Measurements from ENCODE around the gene CDH23.

CDH23 gene

DNA sequence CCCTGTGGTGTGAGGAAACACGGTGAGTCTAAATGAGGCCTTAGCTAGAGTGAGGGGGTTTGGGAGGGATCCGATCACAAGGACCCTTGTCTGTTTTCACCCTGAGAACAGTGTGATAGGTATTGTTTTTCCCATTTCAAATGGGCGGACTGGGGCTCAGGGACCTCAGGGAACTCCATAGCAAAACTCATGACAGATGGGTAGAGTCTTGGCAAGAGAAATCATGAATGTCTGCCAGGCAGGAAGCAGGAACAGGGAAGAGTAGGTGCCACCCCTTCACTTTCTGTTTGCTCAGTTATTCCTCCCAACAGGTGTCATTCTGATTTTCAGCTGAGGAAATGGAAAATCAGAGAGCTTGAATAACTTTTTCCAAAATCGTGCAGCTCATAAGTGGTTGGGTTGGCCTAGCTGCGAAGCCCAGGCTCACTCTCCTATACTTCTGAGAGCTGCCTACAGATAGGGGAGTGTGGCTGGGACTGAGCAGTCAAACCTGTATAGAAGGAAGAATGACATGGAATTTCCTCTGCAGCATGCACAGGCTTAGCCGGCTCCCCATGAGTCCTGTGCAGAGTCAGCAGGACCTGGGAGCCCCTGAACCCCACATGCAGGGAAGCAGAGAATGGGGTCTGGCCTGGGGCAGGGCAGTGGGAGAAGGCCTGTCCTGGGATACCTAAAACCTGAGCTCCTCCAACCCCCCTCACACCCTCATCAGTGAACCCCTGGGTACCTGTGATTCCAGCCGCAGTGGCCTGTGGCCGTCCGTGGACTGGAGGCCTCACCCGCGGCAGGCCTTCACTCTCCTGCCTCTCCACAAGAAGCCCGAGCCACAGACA is 340.5 kb downstream of the CDH23 start:
- no peak overlapping the region for H3K4me3 ChIP-seq (ENCODE audit: low read length)
- DNase-seq (ENCODE audit: low read depth) = peak; percentile 45
- TF ChIP-seq, protein P1, sequence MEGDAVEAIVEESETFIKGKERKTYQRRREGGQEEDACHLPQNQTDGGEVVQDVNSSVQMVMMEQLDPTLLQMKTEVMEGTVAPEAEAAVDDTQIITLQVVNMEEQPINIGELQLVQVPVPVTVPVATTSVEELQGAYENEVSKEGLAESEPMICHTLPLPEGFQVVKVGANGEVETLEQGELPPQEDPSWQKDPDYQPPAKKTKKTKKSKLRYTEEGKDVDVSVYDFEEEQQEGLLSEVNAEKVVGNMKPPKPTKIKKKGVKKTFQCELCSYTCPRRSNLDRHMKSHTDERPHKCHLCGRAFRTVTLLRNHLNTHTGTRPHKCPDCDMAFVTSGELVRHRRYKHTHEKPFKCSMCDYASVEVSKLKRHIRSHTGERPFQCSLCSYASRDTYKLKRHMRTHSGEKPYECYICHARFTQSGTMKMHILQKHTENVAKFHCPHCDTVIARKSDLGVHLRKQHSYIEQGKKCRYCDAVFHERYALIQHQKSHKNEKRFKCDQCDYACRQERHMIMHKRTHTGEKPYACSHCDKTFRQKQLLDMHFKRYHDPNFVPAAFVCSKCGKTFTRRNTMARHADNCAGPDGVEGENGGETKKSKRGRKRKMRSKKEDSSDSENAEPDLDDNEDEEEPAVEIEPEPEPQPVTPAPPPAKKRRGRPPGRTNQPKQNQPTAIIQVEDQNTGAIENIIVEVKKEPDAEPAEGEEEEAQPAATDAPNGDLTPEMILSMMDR (IDR thresholded peaks at IDR 0.05; ENCODE audit: insufficient read depth, low read depth, low read length, missing control alignments) = no peak

GRCh38 chr10:71737834-71738197 is 341.1 kb downstream of the CDH23 start:
- DNase-seq (ENCODE audit: low read depth) = no peak
- TF ChIP-seq, protein P1 (IDR thresholded peaks at IDR 0.05; ENCODE audit: insufficient read depth, low read depth, low read length, missing control alignments) = no peak
- H3K4me3 ChIP-seq (ENCODE audit: low read length) = no peak overlapping the region

DNA sequence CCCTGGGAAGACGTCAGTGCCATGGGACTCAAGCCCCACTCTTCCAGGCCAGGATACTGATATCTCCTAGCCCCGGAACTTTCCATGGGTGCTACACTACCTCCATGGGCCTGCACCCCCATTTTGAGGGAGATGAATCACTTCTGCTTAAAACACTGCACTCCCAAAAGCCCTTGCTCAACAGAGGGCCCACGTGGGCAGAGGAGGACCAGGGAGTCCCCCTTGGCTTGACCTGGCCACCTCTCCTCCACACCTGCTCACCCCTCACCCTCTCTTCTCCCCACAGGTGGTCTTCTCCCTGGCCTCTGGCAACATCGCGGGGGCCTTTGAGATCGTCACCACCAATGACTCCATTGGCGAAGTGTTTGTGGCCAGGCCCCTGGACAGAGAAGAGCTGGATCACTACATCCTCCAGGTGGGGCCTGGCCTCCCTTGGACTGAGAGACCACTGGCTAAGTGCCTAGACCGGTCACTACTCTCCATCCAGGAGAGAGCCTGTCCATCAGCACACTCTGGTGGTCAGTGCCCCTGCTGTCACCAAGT is 342.7 kb downstream of the CDH23 start:
- H3K4me3 ChIP-seq (ENCODE audit: low read length) = no peak overlapping the region
- no peak for DNase-seq (ENCODE audit: low read depth)
- TF ChIP-seq, protein P1 (IDR thresholded peaks at IDR 0.05; ENCODE audit: insufficient read depth, low read depth, low read length, missing control alignments) = no peak

- peak; percentile 90 for DNase-seq (ENCODE audit: low read depth)
- TF ChIP-seq, protein P1 (IDR thresholded peaks at IDR 0.05; ENCODE audit: insufficient read depth, low read depth, low read length, missing control alignments) = peak; percentile 17
- H3K4me3 ChIP-seq (ENCODE audit: low read length) = no peak overlapping the region
Measured at GRCh38 chr10:71740069-71740653, 343.4 kb downstream of the CDH23 start.

- H3K4me3 ChIP-seq (ENCODE audit: low read length) = no peak overlapping the region
- no peak for DNase-seq (ENCODE audit: low read depth)
- TF ChIP-seq, protein P1 (IDR thresholded peaks at IDR 0.05; ENCODE audit: insufficient read depth, low read depth, low read length, missing control alignments) = no peak
Measured at GRCh38 chr10:71741029-71741428, 344.3 kb downstream of the CDH23 start.

DNA sequence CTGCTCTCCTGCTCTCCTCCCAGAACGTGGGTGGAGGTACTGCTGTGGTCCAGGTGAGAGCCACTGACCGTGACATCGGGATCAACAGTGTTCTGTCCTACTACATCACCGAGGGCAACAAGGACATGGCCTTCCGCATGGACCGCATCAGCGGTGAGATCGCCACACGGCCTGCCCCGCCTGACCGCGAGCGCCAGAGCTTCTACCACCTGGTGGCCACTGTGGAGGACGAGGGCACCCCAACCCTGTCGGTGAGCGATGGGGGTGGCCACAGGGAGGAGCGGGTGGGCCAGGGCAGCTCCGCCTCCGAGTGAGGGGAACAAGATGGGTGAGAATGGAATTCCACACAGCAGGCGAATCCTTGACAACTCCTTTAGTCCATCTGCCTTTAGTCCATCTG is 345.0 kb downstream of the CDH23 start:
- TF ChIP-seq, protein P1 (IDR thresholded peaks at IDR 0.05; ENCODE audit: insufficient read depth, low read depth, low read length, missing control alignments) = no peak
- H3K4me3 ChIP-seq (ENCODE audit: low read length) = no peak overlapping the region

More for the DNA sequence above, 345.0 kb downstream of the CDH23 start:
- no peak for DNase-seq (ENCODE audit: low read depth)

Measured in epithelial cell of esophagus (primary cell).